G401 (cell line): ENCODE data around the gene EDA2R. TPM values are rescaled to one million over a fixed set of nuclear protein-coding genes. Genes with fewer than 3 reads are reported as not detected.
A peak's percentile ranks its signal among the peaks of the same experiment; 100 is the strongest.

Experiments
- DNase-seq: peaks from one replicate; pipeline ENCODE4 v3.0.0-alpha.2; 2015; ENCODE audit warnings: low spot score
- in situ Hi-C: cut with HindIII; loops from 2 replicates; pipeline ENCODE4 v1.10.0; 2016; ENCODE audit warnings: low sequenced_read_pairs, mixed read lengths
- total RNA-seq: library from RNA; depleted of rRNA; stranded (reverse); fragments of >200 nt; shearing (Covaris generic); gene quantifications from 2 replicates; pipeline ENCODE4 v1.2.3, GENCODE V29; 2014; rRNA removed

EDA2R gene, protein sequence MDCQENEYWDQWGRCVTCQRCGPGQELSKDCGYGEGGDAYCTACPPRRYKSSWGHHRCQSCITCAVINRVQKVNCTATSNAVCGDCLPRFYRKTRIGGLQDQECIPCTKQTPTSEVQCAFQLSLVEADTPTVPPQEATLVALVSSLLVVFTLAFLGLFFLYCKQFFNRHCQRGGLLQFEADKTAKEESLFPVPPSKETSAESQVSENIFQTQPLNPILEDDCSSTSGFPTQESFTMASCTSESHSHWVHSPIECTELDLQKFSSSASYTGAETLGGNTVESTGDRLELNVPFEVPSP
- 5.8 and 8.3 TPM in 2 replicates for total RNA-seq

- in situ Hi-C loops, result no loop called here
- DNase-seq, result peak; percentile 30
Measured at GRCh38 chrX:66638591-66639500, at the start of gene EDA2R. Gene EDA2R, minus strand, starts transcription at chrX:66639078. Its CDS starts 23,058 bp downstream, at chrX:66616020.

DNA sequence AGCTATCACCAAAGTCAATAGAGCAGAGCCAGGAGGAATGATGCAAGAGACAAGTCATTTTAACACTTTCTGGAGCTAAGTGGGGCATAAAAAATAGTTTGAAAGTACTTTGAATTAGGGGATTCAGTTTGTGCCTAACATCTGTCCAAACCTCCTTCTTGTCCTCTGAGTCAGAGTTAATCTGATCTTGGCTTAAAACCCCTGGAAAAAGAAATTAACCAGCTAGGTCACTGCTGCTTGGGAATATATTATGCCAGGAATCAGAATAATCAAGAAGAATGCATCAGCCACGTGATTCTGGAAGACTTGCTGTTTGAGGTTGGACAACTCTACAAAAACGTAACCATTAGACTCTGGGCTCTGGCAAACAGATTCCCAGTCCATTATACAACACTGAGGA is 45.3 kb upstream of the EDA2R start:
- no peak for DNase-seq
- in situ Hi-C loops, result no loop called here

- no peak for DNase-seq
- in situ Hi-C loops, result no loop called here
Measured at GRCh38 chrX:66680451-66680850, 41.6 kb upstream of the EDA2R start.

- DNase-seq, result no peak
- in situ Hi-C loops, result no loop called here
Measured at GRCh38 chrX:66677430-66677829, 38.6 kb upstream of the EDA2R start.

- in situ Hi-C loops, result no loop called here
- no peak for DNase-seq
Measured at GRCh38 chrX:66676990-66677389, 38.1 kb upstream of the EDA2R start.

GRCh38 chrX:66676413-66676812 is 37.5 kb upstream of the EDA2R start:
- no peak for DNase-seq
- in situ Hi-C loops, result no loop called here

DNA sequence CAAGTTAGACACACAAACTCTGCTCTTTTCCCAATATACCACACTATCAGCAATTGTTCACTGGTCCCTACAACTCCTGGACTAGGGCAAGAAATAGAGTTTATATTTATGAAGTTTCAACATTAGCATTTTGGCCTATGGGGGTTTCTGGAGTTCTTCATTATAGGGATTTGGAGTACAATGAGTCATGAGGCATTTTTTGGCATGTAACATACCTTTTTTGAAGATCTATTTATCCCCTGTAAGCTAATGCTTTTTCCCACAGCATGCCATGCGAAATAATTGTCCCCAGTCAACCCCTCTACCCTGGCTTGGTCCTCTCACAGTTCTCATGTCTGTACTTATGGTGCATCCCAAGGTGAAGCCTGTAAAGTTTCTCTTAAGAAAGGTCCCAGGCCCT is 36.7 kb upstream of the EDA2R start:
- DNase-seq, result no peak
- in situ Hi-C loops, result no loop called here

DNA sequence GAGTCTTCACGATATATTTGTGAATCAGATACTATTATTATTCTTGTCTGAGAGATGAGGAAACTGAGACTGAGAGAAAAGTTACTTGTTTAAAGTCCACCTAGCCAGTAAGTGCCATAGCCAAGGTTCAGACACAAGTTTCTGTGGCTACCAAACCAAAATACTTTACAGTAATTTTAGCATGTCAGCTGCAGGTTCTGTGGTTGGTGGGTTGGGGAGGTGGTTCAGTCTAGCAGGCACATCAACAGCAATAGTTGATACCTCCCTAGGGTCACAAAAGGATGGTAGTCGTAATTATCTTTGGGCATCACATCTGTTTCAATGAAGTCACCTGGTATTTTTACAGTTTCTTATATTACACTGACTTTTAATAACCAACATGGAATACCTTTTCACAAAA is 35.6 kb upstream of the EDA2R start:
- in situ Hi-C loops, result no loop called here

DNA sequence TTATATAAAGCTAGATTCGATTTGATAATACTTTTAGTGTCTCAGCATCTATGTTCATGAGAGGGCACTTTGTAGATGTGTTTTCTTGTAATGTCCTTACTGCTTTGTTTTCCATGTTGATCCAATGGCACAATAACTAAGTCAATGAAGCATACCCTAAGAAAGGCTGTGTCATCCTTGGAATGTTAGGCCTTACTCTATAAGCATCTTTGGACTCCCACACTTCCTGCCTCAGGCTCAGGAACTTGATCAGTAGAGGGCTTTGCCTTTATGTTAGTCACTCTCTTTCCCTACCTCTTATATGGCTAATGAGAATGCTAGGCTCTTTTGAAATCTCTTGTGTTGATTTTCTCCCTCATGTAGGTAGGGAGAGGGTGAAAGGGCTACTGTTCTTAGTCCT is 33.2 kb upstream of the EDA2R start:
- no peak for DNase-seq
- in situ Hi-C loops, result no loop called here

More for the DNA sequence above, 35.6 kb upstream of the EDA2R start:
- no peak for DNase-seq

DNA sequence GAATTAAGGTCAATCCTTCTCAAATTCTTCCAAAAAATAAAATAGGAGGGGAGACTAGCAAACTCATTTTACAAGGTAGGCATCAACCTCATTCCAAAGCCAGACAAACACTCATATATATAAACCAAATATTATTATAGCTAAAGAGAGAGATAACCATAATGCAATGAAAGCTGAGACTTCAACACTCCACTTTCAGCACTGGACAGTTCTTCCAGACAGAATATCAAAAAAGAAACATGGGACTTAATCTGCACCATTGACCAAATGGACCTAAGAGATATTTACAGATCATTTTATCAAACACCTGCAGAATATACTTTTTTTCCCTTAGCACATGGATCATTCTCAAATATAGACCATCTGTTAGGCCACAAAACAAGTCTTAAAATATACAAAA is 15.5 kb upstream of the EDA2R start:
- in situ Hi-C loops, result no loop called here
- no peak for DNase-seq

- in situ Hi-C loops, result no loop called here
- DNase-seq, result no peak
Measured at GRCh38 chrX:66635360-66635759, 3.5 kb downstream of the EDA2R start.

- DNase-seq, result no peak
- in situ Hi-C loops, result no loop called here
Measured at GRCh38 chrX:66634272-66634671, 4.6 kb downstream of the EDA2R start.

DNA sequence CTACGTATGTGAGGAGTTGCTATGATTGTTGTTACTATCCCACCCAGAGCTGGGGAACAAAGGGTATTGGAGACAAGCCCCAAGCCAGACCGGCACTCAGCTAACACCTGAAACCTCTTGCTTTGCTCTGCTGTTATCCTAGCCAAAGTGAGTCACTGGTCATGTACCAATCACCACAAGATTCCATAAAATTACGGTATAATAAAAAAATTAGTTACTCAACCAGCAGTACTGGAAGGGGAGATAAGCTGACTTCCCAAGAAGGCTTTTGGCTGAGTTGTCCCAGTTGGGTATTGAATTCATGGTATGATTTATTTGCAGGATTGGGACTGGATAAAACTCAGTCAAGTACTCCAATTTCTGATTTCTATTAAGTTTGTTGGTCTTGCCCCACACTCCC is 5.3 kb downstream of the EDA2R start:
- DNase-seq, result no peak

GRCh38 chrX:66632981-66633380 is 5.9 kb downstream of the EDA2R start:
- DNase-seq, result no peak
- in situ Hi-C loops, result no loop called here

More for the DNA sequence above, 5.3 kb downstream of the EDA2R start:
- in situ Hi-C loops, result no loop called here

DNA sequence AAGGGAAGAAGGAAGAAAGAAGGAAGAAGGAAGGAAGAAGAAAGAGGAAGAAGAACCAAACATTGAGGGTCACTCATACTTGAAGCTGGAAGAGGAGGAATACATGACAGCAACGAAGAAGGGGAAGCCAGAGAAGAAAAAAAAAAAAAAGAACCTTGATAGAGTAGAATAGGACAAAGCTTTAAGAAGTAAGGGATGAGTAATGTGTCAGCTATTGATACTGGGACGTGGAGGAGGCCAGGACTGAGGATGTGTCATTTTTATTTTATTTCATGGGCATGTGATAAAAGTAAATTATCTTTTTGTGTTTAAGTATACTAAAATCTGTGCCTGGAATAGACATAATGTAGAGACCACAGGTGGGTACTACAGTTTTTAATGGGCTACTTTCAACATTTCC is 6.4 kb downstream of the EDA2R start:
- in situ Hi-C loops, result no loop called here
- DNase-seq, result no peak

GRCh38 chrX:66625525-66625924 is 13.4 kb downstream of the EDA2R start:
- in situ Hi-C loops, result no loop called here
- no peak for DNase-seq

GRCh38 chrX:66622209-66622608 is 16.7 kb downstream of the EDA2R start:
- no peak for DNase-seq
- in situ Hi-C loops, result no loop called here

DNA sequence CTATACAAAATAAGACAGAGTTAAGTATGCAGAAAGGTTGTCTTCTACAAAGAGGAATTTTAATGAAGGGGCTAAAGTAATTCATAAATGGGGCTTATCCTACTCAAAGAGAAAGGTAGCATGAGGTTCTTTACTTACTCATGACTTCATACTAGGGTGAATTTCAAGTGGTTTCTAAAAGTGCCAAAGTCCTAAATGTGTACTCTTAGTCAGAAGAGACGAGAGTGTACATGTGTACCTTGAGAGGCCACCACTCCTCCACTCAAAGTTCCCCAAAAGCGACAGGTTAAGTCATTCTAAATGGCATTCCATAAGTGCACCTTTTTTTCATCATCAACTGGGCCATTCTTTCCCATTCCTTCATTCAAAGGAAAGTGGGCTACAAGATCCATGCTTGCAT is 21.9 kb downstream of the EDA2R start:
- in situ Hi-C loops, result no loop called here

GRCh38 chrX:66602381-66602938 is 36.4 kb downstream of the EDA2R start:
- in situ Hi-C loops, result no loop called here
- DNase-seq, result no peak

More for the DNA sequence above, 21.9 kb downstream of the EDA2R start:
- no peak for DNase-seq

DNA sequence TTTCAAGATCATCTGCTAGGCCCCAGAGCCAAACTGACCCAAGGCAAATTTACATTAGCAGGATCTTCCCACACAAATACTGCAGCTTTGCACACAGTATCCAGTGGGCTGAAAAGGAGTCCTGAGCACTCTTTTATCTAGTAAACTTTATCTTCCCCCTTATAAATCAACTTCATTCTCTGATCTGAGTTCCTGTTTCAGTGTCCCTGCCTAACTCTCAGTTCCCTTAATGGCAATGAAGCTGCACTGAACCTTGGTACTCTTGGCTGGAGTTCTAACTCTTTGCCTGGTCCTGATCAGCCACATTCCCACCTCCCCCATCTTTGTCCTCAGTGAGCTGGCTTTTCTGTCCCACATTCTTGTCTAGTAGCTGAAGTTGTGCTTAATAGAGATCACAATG is 37.4 kb downstream of the EDA2R start:
- no peak for DNase-seq
- in situ Hi-C loops, result no loop called here
